Upper lobe of left lung (tissue), 4 donors: Measurements from ENCODE around the gene SAE1.

Source experiments
- CTCF ChIP-seq, 6 experiments: fragments of 450-650 bp in 4 of 6; fragments of 200-600 bp in 2 of 6; sonication (generic) in 2 of 6; IDR thresholded peaks; one replicate each; pipeline ENCODE4 v1.5.1; 2016 to 2019; ENCODE audit warnings: antibody characterized with exemption in 6 of 6
- EP300 ChIP-seq, 4 donors: sonication (generic); formaldehyde crosslinking; IDR thresholded peaks; one replicate each; pipeline ENCODE4 v1.5.1; 2017; ENCODE audit warnings: antibody characterized with exemption in 4 of 4, control low read depth in 2 of 4
- POLR2A ChIP-seq, 4 donors: fragments of 450-650 bp; IDR thresholded peaks; one replicate each; pipeline ENCODE4 v1.5.1; 2016 to 2017; ENCODE audit warnings: antibody characterized with exemption in 4 of 4, mild to moderate bottlenecking in 2 of 4

- TF ChIP-seq POLR2A (IDR thresholded peaks at IDR 0.05) = no peak
- TF ChIP-seq CTCF (IDR thresholded peaks at IDR 0.05) = no peak
- no peak for TF ChIP-seq EP300 (IDR thresholded peaks at IDR 0.05)
Measured at GRCh38 chr19:47179653-47180310, 49.1 kb downstream of the SAE1 start.
